DMS153 (cell line): ENCODE measurements around the gene NPFFR2.
"Not testable (repeated sequence)": the region's sequence is repeated elsewhere in the genome, so short reads cannot be mapped to it uniquely, and the experiment has no call there.

Source experiments
- DNase-seq: peaks from one replicate; lab custom pipeline; 2025; lab: John Stamatoyannopoulos, UW

Gene NPFFR2

GRCh38 chr4:72031868-72032608 lies at the start of gene NPFFR2:
Gene NPFFR2, plus strand, starts transcription at chr4:72032000. Its CDS starts 96,592 bp downstream, at chr4:72128592.
- peak; percentile 15 for DNase-seq

GRCh38 chr4:71992571-71993312 lies 39.1 kb upstream of the NPFFR2 start:
- no peak for DNase-seq

- no peak for DNase-seq
Measured at GRCh38 chr4:71994559-71994958, 37.2 kb upstream of the NPFFR2 start.

GRCh38 chr4:71995297-71995696 lies 36.5 kb upstream of the NPFFR2 start:
- DNase-seq = no peak

GRCh38 chr4:72006586-72006985 lies 25.2 kb upstream of the NPFFR2 start:
- DNase-seq = no peak

- no peak for DNase-seq
Measured at GRCh38 chr4:72011906-72012305, 19.9 kb upstream of the NPFFR2 start.

GRCh38 chr4:72016011-72016410 lies 15.8 kb upstream of the NPFFR2 start:
- DNase-seq = no peak

GRCh38 chr4:72019688-72020087 lies 12.1 kb upstream of the NPFFR2 start:
- DNase-seq = no peak

GRCh38 chr4:72022553-72022952 lies 9.2 kb upstream of the NPFFR2 start:
- DNase-seq = no peak

- DNase-seq = no peak
Measured at GRCh38 chr4:72055566-72055965, 23.8 kb downstream of the NPFFR2 start.

GRCh38 chr4:72063726-72064125 lies 31.9 kb downstream of the NPFFR2 start:
- DNase-seq = no peak

GRCh38 chr4:72067051-72067450 lies 35.3 kb downstream of the NPFFR2 start:
- no peak for DNase-seq

- no peak for DNase-seq
Measured at GRCh38 chr4:72073816-72074215, 42.0 kb downstream of the NPFFR2 start.

GRCh38 chr4:72076562-72076961 lies 44.8 kb downstream of the NPFFR2 start:
- DNase-seq = no peak

GRCh38 chr4:72077346-72077745 lies 45.5 kb downstream of the NPFFR2 start:
- DNase-seq = no peak

- DNase-seq = no peak
Measured at GRCh38 chr4:72084587-72085011, 52.8 kb downstream of the NPFFR2 start.

GRCh38 chr4:72090606-72091005 lies 58.8 kb downstream of the NPFFR2 start:
- DNase-seq = not testable (repeated sequence)

GRCh38 chr4:72094059-72094797 lies 62.4 kb downstream of the NPFFR2 start:
- DNase-seq = peak; percentile 95

GRCh38 chr4:72107456-72107855 lies 75.7 kb downstream of the NPFFR2 start:
- DNase-seq = no peak

GRCh38 chr4:72109364-72109763 lies 77.6 kb downstream of the NPFFR2 start:
- no peak for DNase-seq

GRCh38 chr4:72109959-72110497 lies 78.2 kb downstream of the NPFFR2 start:
- DNase-seq = no peak

GRCh38 chr4:72110886-72111285 lies 79.1 kb downstream of the NPFFR2 start:
- no peak for DNase-seq
